ENCODE data around the gene E2F3. TPM values are rescaled to one million over a fixed set of nuclear protein-coding genes. Genes with fewer than 3 reads are reported as not detected.

E2F3 gene
- total RNA-seq (11.0 TPM), polyA plus RNA-seq (ENCODE audit: insufficient read depth, low read depth, low replicate concordance) (3.7 TPM)
- long read RNA-seq, donor 1: 0 reads
- long read RNA-seq, donor 2: 0 reads
- long read RNA-seq, donor 3: 0 reads
- long read RNA-seq, donor 4: 0 reads
- long read RNA-seq, donor 5: 0 reads
- long read RNA-seq, donor 6: 0 reads
- long read RNA-seq, donor 7, partial matches to known transcripts: 0 of 4 reads
- long read RNA-seq, donor 7, other reads (novel, unspliced or antisense): 4 of 4 reads
- long read RNA-seq, donor 8: 0 reads
- long read RNA-seq, donor 9: 0 reads
- long read RNA-seq, donor 10: 0 reads

- DNase-seq: peak; percentile 100
- TF ChIP-seq CTCF (IDR thresholded peaks at IDR 0.05; ENCODE audit: borderline replicate concordance, extremely low read depth, insufficient read depth): no peak
- Histone ChIP-seq H3K4me1 (ENCODE audit: control insufficient read depth in 2 of 3, insufficient read depth in 2 of 3, low read depth in 1 of 3, low read length in 3 of 3) (no peaks in the 10 kb centered on the region), H3K9me3 (ENCODE audit: control insufficient read depth in 2 of 3, insufficient read depth in 1 of 3, low read length in 3 of 3) (no peaks in the 10 kb centered on the region), H3K9ac (ENCODE audit: low read length in 3 of 3) (peak within 1 kb of the TSS; percentile 12 to 83 (median 68)), H3K4me3 (ENCODE audit: low read length in 3 of 3) (peak within 1 kb of the TSS; percentile 86 to 91 (median 88)), H3K36me3 (ENCODE audit: control insufficient read depth in 2 of 3, insufficient read depth in 3 of 3, low read length in 3 of 3) (no peaks in the 10 kb centered on the region), H3K27ac (ENCODE audit: low read depth in 2 of 2, low read length in 2 of 2) (peak within 1 kb of the TSS; percentile 72 to 84), H3K27me3 (ENCODE audit: control insufficient read depth, insufficient read depth, low read length) (no peaks in the 10 kb centered on the region)
- intact Hi-C loops (cut with DNase I): no loop called here
- peak; percentile 99 for FAIRE-seq
These were observed at the start of gene E2F3 for GRCh38 chr6:20401205-20402091. E2F3 (plus strand) TSS chr6:20401879; CDS start chr6:20402233, 354 bp downstream.

GRCh38 chr6:20352346-20352745, 49.3 kb upstream of the E2F3 start:
- FAIRE-seq: no peak
- no peak for DNase-seq
- H3K27me3 ChIP-seq (ENCODE audit: control insufficient read depth, insufficient read depth, low read length): no peaks in the 10 kb centered on the region
- peaks cover 0 to 6% (median 0%) of the 10 kb centered on the region in 3 donors for H3K9me3 ChIP-seq (ENCODE audit: control insufficient read depth in 2 of 3, insufficient read depth in 1 of 3, low read length in 3 of 3)
- H3K4me3 ChIP-seq (ENCODE audit: low read length in 3 of 3): no peak overlapping the region
- H3K4me1 ChIP-seq (ENCODE audit: control insufficient read depth in 2 of 3, insufficient read depth in 2 of 3, low read depth in 1 of 3, low read length in 3 of 3): no peaks in the 10 kb centered on the region
- intact Hi-C loops (cut with DNase I): no loop called here
- H3K27ac ChIP-seq (ENCODE audit: low read depth in 2 of 2, low read length in 2 of 2): no peak overlapping the region
- no peaks in the 10 kb centered on the region for H3K36me3 ChIP-seq (ENCODE audit: control insufficient read depth in 2 of 3, insufficient read depth in 3 of 3, low read length in 3 of 3)
- H3K9ac ChIP-seq (ENCODE audit: low read length in 3 of 3): no peak overlapping the region
- TF ChIP-seq CTCF (IDR thresholded peaks at IDR 0.05; ENCODE audit: borderline replicate concordance, extremely low read depth, insufficient read depth): no peak

- no peak overlapping the region for H3K9ac ChIP-seq (ENCODE audit: low read length in 3 of 3)
- intact Hi-C loops (cut with DNase I): no loop called here
- H3K9me3 ChIP-seq (ENCODE audit: control insufficient read depth in 2 of 3, insufficient read depth in 1 of 3, low read length in 3 of 3): peaks cover 0 to 6% (median 0%) of the 10 kb centered on the region in 3 donors
- no peaks in the 10 kb centered on the region for H3K36me3 ChIP-seq (ENCODE audit: control insufficient read depth in 2 of 3, insufficient read depth in 3 of 3, low read length in 3 of 3)
- DNase-seq (no peak), FAIRE-seq (no peak)
- TF ChIP-seq CTCF (IDR thresholded peaks at IDR 0.05; ENCODE audit: borderline replicate concordance, extremely low read depth, insufficient read depth): no peak
- no peaks in the 10 kb centered on the region for H3K4me1 ChIP-seq (ENCODE audit: control insufficient read depth in 2 of 3, insufficient read depth in 2 of 3, low read depth in 1 of 3, low read length in 3 of 3)
- H3K27me3 ChIP-seq (ENCODE audit: control insufficient read depth, insufficient read depth, low read length): no peaks in the 10 kb centered on the region
- no peak overlapping the region for H3K27ac ChIP-seq (ENCODE audit: low read depth in 2 of 2, low read length in 2 of 2)
- H3K4me3 ChIP-seq (ENCODE audit: low read length in 3 of 3): no peak overlapping the region
These were observed 48.5 kb upstream of the E2F3 start for GRCh38 chr6:20353134-20353533.
